GM12892 (cell line): Measurements from ENCODE around the gene RAB11A.
A peak's percentile ranks its signal among the peaks of the same experiment; 100 is the strongest.

Experiments
- DNase-seq: peaks from one replicate; pipeline ENCODE4 v3.0.0; 2011; ENCODE audit not compliant: insufficient read length
- FAIRE-seq: peaks from 2 replicates; lab custom pipeline; 2011; peaks lifted over from hg19 to GRCh38; lab: Jason Lieb, UNC
- POLR2A ChIP-seq: IDR thresholded peaks from 2 replicates; pipeline ENCODE4 v1.6.1; 2011; ENCODE audit warnings: low read depth, low read length, control low read depth
- POLR2AphosphoS5 ChIP-seq: IDR thresholded peaks from 2 replicates; pipeline ENCODE4 v1.6.1; 2011; ENCODE audit warnings: low read depth, low read length, control low read depth
- TAF1 ChIP-seq: IDR thresholded peaks from 2 replicates; pipeline ENCODE4 v1.6.1; 2011; ENCODE audit warnings: low read depth, mild to moderate bottlenecking, control low read depth, low read length, borderline replicate concordance

The RAB11A gene

DNA sequence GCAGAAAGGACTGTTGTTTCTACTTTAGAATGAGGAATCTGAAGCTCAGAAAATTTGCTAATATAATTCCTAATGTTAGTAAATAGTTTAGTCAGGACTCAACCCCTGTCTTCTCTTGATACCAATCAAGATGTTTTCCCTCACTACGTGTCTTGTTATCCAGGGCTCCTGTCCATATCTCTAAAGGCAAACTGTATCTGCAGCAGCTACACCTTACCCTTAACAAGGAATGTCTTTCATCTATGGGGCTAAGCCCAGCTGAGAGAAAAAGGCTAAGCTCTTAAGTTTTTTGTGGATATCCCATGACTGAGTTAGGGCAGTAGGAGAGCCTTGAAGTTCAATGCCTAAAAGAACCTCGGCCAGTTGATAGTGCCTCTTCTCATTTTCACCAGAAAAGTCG lies 32.5 kb downstream of the RAB11A start:
- FAIRE-seq (no peak), DNase-seq (no peak)

GRCh38 chr15:65902373-65902772 lies 33.1 kb downstream of the RAB11A start:
- DNase-seq (peak; percentile 47), FAIRE-seq (peak; percentile 70)
- TF ChIP-seq TAF1 = no peak

More for the DNA sequence above, 32.5 kb downstream of the RAB11A start:
- TF ChIP-seq TAF1 = no peak

GRCh38 chr15:65903296-65904073 lies 34.2 kb downstream of the RAB11A start:
- no peak for TF ChIP-seq TAF1
- no peak for TF ChIP-seq POLR2A
- TF ChIP-seq POLR2AphosphoS5 = no peak
- FAIRE-seq = no peak

GRCh38 chr15:65904301-65904700 lies 35.0 kb downstream of the RAB11A start:
- no peak for FAIRE-seq
- DNase-seq = no peak
- TF ChIP-seq POLR2A = no peak
- no peak for TF ChIP-seq TAF1
- TF ChIP-seq POLR2AphosphoS5 = no peak

More at GRCh38 chr15:65903296-65904073, 34.2 kb downstream of the RAB11A start:
- no peak for DNase-seq

DNA sequence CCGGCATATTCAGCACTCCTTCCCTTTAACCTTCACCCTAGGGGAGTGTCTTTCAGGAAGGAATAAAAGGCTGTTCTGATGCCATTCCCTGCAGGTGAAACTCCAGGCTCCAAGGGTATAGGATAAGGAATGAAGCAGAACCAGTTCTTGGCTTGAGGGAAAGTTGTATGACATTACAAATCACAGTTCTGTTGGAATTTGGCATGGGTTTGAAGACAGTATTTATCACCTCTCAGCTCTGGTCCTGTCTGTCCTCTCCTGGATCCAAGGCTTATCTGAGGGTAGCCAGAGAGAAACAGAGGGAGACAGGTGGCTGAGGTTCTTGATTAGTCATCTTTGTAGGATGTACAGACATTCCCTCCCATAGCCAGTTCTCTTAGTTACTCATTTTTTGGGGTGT lies 37.1 kb downstream of the RAB11A start:
- no peak for TF ChIP-seq TAF1
- TF ChIP-seq POLR2AphosphoS5 = no peak
- no peak for TF ChIP-seq POLR2A
- DNase-seq = no peak

DNA sequence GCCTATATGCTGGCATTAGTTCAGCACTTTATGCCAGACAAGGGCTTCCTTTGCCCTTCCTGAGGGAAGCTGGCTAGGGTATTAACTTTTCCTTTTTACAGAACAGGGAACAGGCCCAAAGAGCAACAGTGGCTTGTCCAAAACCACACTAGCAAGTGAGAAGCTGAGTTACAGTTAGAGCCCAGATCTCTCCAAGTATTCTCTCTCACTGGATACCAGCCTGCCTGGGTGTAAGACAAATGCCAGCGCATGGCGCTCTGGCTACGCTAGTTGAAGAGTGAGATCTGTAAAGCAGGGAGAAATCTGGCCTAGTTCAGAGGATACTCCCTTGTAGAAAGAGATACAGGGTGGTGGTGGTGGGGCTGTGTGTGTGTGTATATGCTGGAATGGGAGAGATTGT lies 38.4 kb downstream of the RAB11A start:
- TF ChIP-seq TAF1 (no peak), POLR2A (no peak), POLR2AphosphoS5 (no peak)
- no peak for FAIRE-seq
- no peak for DNase-seq

More for the DNA sequence above, 37.1 kb downstream of the RAB11A start:
- no peak for FAIRE-seq

GRCh38 chr15:65908876-65909275 lies 39.6 kb downstream of the RAB11A start:
- no peak for FAIRE-seq
- no peak for TF ChIP-seq TAF1
- no peak for TF ChIP-seq POLR2AphosphoS5
- no peak for TF ChIP-seq POLR2A

GRCh38 chr15:65909831-65910230 lies 40.5 kb downstream of the RAB11A start:
- DNase-seq (no peak), FAIRE-seq (no peak)
- no peak for TF ChIP-seq POLR2AphosphoS5
- TF ChIP-seq POLR2A = no peak
- no peak for TF ChIP-seq TAF1

More at GRCh38 chr15:65908876-65909275, 39.6 kb downstream of the RAB11A start:
- DNase-seq = no peak

GRCh38 chr15:65910341-65910740 lies 41.0 kb downstream of the RAB11A start:
- TF ChIP-seq POLR2A = no peak
- TF ChIP-seq POLR2AphosphoS5 = no peak
- TF ChIP-seq TAF1 = no peak
- DNase-seq (no peak), FAIRE-seq (no peak)

GRCh38 chr15:65912235-65912634 lies 42.9 kb downstream of the RAB11A start:
- no peak for FAIRE-seq

DNA sequence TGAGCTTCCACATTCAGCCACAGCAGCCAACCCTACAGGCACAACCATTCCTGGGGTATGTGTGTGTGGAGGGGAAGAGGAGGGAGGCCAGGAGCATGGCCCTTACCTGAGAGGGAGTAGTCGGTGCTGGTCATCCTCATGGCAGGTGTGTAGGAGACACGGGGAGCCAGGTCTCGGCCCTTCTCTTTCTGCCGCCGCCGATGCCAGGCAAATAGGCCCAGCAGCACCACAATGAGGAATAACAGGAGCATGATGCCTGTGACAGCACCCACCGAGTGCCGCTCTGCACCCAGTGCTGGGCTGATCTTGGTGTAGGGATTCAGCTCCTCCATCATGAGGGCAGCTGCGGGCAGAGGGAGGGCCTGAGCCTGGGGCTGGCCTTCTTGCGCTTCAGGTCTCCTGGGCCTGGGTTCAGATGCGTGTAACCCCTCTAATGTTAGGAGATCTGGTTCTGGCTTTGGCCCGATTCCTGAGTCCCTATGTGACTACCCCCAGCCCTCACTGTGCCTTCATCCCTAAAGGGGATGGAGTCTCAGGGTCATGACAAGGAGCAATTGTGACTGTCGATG lies 44.4 kb downstream of the RAB11A start:
- TF ChIP-seq POLR2AphosphoS5 (no peak), TAF1 (no peak), POLR2A (no peak)
- DNase-seq (no peak), FAIRE-seq (no peak)

More at GRCh38 chr15:65912235-65912634, 42.9 kb downstream of the RAB11A start:
- no peak for DNase-seq
- TF ChIP-seq POLR2AphosphoS5 = no peak
- no peak for TF ChIP-seq TAF1

DNA sequence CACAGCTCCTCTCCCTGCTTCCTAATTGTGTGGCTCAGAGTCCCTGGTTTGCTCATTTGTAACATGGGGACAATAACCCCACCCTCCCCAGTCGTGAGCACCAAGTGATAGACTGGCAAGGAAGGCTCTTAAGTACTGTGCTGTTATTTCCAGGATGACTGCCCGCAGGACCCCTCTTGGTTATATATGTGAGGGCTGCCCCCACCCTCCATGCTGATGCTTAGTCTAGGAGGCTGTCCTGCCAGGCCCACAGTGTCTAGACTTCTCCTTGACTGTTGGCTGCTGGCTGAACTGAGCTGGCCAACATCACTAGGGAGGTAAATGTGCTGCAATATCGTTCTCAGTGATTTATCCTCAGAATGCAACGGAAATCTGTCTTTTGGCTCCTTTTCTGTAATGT lies 45.1 kb downstream of the RAB11A start:
- DNase-seq (no peak), FAIRE-seq (no peak)
- TF ChIP-seq POLR2AphosphoS5 (no peak), POLR2A (no peak), TAF1 (no peak)
